GM10248 (cell line): ENCODE measurements around the gene CRY1.

Source experiments
- CTCF ChIA-PET: fragments of 300-600 bp; sonication (Branson Sonifier 250); formaldehyde crosslinking; extraction: SDS; loops from one replicate; lab custom pipeline; 2021; ENCODE audit warnings: antibody characterized with exemption; lab: Yijun Ruan, JAX
- POLR2A ChIA-PET: fragments of 350-650 bp; sonication (Branson Sonifier 250); formaldehyde crosslinking; extraction: SDS; loops from one replicate; lab custom pipeline; 2020; ENCODE audit warnings: antibody characterized with exemption; lab: Yijun Ruan, JAX
- DNase-seq: peaks from one replicate; pipeline ENCODE4 v3.0.0; 2012; ENCODE audit errors: extremely low spot score
- TF ChIP-seq, protein P1 (sequence below): IDR thresholded peaks from 2 replicates; pipeline ENCODE4 v1.5.1; 2012; ENCODE audit warnings: mild to moderate bottlenecking, low read depth; ENCODE audit errors: extremely low read depth, missing control alignments, control extremely low read depth

The CRY1 gene

DNA sequence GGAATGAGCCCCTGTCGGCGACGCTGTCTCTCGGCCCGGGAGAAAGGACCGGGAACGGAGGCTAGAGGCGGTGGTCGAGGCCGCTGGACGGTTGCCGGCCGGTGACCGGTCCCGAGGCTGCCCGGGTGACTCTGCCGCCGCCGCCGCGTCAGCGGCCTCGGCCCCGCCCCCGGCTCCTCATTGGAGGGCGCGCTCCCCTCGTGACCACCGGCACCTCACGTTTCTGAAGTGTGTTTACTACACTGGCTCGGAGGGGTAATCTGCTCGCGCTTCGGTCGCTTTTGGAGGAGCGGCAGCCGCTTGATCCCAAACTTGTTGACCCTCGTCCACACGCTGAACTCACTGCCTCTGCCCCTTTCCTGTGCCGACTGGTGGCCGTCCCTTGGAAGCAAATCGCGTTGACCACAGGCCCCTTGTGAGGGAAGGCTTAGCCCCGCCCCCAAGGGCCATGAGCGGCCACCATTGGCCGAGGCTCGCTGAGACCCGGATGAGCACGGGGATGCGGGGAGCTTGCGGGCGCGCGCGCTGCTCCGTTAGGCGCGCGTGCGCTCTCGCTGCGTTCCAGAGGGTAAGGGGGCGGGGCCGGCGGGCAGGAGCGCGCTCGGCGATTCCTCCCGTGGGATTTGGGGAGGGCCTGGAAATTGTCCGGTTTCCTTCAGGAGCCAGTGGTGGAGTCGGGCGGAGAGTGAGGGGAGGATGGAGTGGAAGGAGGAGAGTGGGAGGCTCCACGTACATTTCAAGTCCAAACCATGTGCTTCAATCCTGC is at the start of gene CRY1:
Gene CRY1 (minus strand): TSS at position 133 of the 766 bp plus-strand sequence. CDS start 588 bp downstream, outside the sequence.
- TF ChIP-seq, protein P1, sequence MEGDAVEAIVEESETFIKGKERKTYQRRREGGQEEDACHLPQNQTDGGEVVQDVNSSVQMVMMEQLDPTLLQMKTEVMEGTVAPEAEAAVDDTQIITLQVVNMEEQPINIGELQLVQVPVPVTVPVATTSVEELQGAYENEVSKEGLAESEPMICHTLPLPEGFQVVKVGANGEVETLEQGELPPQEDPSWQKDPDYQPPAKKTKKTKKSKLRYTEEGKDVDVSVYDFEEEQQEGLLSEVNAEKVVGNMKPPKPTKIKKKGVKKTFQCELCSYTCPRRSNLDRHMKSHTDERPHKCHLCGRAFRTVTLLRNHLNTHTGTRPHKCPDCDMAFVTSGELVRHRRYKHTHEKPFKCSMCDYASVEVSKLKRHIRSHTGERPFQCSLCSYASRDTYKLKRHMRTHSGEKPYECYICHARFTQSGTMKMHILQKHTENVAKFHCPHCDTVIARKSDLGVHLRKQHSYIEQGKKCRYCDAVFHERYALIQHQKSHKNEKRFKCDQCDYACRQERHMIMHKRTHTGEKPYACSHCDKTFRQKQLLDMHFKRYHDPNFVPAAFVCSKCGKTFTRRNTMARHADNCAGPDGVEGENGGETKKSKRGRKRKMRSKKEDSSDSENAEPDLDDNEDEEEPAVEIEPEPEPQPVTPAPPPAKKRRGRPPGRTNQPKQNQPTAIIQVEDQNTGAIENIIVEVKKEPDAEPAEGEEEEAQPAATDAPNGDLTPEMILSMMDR: no peak
- ChIA-PET POLR2A (interaction anchor here (0.9 kb wide), 1 partner anchor 138 kb away, joined by 4 read pairs; the partner anchor contains the start of gene TMEM263), CTCF (interaction anchor here (1.2 to 1.7 kb wide), 3 partner anchors 12 to 554 kb away, joined by 3 to 19 read pairs (median 4); no protein-coding TSS in a partner anchor)
- DNase-seq: peak; percentile 90

DNA sequence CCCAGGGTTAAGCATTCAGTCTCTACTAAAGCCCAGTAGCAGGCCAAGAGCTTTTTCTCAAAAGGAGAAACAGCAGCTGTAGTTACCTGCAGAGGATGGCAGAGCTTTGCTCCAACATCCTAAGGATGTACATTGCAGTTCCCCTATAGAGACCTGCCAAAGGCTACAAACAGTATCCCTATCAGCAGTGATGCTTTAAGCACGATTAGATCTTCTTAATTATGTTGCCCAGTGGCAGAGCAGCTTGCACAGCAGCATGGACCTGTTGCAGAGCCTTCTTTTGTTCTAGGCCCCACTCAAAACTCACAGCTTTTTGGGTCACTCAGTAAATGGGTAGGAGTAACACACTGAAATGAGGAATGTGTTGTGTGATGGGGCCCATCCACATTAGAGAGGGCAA is 46.4 kb upstream of the CRY1 start:
- no peak for DNase-seq
- ChIA-PET CTCF (interaction anchor here (2.1 kb wide), 1 partner anchor 8 kb away, joined by 7 read pairs; no protein-coding TSS in a partner anchor), POLR2A (no interaction called here)
- TF ChIP-seq, protein P1: no peak

DNA sequence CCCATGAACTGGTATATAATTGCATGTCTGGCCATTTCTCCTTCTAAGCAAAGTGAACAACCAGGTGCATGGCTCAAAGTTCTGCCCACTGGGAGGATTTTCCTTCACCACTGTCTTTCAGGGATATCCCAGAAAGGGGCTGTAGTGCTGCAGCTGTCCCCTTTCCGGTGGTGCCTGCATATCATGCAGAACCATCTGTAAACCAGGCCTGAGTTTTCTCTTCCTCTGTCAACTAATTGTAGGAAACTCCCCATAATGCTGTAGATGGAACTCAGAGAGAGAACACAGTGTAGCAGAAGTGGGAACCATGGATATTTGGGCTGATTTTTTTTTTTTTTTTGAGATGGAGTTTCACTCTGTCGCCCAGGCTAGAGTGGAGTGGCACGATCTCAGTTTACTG is 45.6 kb upstream of the CRY1 start:
- CTCF ChIA-PET: interaction anchor here (2.1 kb wide), 1 partner anchor 8 kb away, joined by 7 read pairs; no protein-coding TSS in a partner anchor
- TF ChIP-seq, protein P1: no peak
- POLR2A ChIA-PET: no interaction called here
- DNase-seq: no peak

DNA sequence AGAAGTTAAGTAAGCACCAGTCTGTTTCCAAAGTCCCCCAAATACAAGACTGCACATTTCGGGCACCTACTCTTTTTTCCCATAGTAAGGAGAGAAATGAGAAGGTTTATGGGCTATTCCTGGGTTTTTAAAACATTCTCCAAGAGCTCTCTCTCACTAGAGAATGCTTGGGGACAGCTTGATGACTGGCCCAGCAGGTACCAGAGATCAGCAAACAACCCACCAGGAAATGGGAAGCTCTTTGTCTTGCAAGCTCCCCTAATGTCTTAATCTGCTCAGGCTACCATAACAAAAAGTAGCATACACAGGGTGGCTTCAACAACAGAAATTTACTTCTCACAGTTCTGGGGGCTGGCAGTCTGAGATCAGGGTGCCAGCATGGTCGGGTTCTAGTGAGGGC is 41.8 kb upstream of the CRY1 start:
- POLR2A ChIA-PET: interaction anchor here (0.6 kb wide), 1 partner anchor 49 kb away, joined by 3 read pairs; no protein-coding TSS in a partner anchor
- CTCF ChIA-PET: interaction anchor here (1.1 to 1.3 kb wide), 3 partner anchors 9 to 127 kb away, joined by 4 to 6 read pairs (median 4); no protein-coding TSS in a partner anchor
- DNase-seq: no peak
- TF ChIP-seq, protein P1: no peak

DNA sequence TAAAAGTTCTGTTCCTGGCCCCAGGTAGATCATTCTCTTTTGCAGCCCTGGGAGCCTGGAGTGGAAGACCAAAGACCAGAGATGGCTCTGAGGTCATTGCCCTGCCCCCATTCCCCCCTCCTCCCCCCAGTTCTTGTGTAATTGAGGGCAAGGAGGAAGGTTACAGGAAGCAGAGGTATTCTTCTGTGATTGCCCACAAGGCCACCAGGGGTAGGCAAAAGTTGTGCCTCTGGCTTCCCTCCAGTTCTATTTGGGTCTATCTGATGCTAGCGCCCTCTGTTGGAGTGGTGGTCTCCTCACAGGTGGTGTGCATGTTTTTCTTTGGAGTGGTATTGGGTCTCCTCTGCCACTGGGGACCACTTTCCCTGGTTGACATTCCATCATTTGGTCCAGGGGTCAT is 41.2 kb upstream of the CRY1 start:
- ChIA-PET POLR2A (no interaction called here), CTCF (interaction anchor here (2.0 to 11.9 kb wide), 3 partner anchors 9 to 475 kb away, joined by 4 to 281 read pairs (median 38); no protein-coding TSS in a partner anchor)
- TF ChIP-seq, protein P1: peak; percentile 6
- no peak for DNase-seq

DNA sequence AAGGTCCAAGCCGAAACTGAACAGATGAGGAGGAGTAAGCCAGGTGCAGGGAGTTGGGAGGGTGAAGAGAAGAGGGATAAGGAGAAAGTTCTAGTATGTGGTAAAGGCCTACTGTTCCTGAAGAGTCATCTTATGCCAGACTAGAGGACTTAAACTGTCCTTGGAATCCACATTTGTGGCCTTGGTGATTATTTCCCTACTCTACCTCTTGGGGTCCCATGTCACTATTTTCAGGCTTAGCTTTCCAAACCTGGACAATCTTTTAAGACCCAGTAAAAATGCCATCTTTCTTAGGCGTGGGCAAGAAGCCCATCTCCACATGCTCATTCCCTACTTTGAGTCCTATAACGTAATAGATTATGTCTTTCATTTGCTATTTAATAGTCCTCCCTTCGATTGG is 40.1 kb upstream of the CRY1 start:
- CTCF ChIA-PET: interaction anchor here (2.0 to 11.9 kb wide), 3 partner anchors 10 to 476 kb away, joined by 4 to 281 read pairs (median 38); no protein-coding TSS in a partner anchor
- TF ChIP-seq, protein P1: no peak
- POLR2A ChIA-PET: no interaction called here
- DNase-seq: no peak
